Neural cell (in vitro differentiated cells): ENCODE measurements around the gene ANKZF1.
"Not testable (repeated sequence)": the region's sequence is repeated elsewhere in the genome, so short reads cannot be mapped to it uniquely, and the experiment has no call there.

Experiments used
- POLR2AphosphoS5 ChIP-seq: IDR thresholded peaks from 2 replicates; pipeline ENCODE4 v1.6.1; 2012
- RAD21 ChIP-seq: fragments of 450-650 bp; conservative IDR thresholded peaks from 2 replicates; pipeline ENCODE4 v1.6.1; 2014; ENCODE audit warnings: antibody characterized with exemption, mild to moderate bottlenecking, moderate library complexity
- TAF1 ChIP-seq: IDR thresholded peaks from 2 replicates; pipeline ENCODE4 v1.6.1; 2012; ENCODE audit warnings: low read depth
- TF ChIP-seq, protein P1 (sequence below): fragments of 450-650 bp; IDR thresholded peaks from 2 replicates; pipeline ENCODE4 v1.5.1; 2014; ENCODE audit warnings: antibody characterized with exemption, mild to moderate bottlenecking, moderate library complexity; ENCODE audit not compliant: poor library complexity, severe bottlenecking
- TF ChIP-seq, protein P2 (sequence below): IDR thresholded peaks from 2 replicates; pipeline ENCODE4 v1.6.1; 2012; ENCODE audit warnings: borderline replicate concordance

DNA sequence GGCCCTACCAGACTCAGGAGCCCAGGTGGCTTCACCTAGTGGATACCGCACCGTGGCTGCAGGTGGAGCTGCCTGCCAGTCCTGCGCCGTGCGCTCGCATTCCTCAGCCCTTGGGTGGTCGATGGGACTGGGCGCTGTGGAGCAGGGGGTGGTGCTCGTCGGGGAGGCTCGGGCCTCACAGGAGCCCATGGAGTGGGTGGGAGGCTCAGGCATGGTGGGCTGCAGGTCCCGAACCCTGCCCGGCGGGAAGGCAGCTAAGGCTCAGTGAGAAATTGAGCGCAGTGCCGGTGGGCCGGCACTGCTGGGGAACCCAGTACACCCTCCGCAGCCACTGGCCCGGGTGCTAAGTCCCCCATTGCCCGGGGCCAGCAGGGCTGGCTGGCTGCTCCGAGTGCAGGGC lies 28.3 kb upstream of the ANKZF1 start:
- TF ChIP-seq TAF1, RAD21, POLR2AphosphoS5: not testable (repeated sequence)
- TF ChIP-seq, protein P1, sequence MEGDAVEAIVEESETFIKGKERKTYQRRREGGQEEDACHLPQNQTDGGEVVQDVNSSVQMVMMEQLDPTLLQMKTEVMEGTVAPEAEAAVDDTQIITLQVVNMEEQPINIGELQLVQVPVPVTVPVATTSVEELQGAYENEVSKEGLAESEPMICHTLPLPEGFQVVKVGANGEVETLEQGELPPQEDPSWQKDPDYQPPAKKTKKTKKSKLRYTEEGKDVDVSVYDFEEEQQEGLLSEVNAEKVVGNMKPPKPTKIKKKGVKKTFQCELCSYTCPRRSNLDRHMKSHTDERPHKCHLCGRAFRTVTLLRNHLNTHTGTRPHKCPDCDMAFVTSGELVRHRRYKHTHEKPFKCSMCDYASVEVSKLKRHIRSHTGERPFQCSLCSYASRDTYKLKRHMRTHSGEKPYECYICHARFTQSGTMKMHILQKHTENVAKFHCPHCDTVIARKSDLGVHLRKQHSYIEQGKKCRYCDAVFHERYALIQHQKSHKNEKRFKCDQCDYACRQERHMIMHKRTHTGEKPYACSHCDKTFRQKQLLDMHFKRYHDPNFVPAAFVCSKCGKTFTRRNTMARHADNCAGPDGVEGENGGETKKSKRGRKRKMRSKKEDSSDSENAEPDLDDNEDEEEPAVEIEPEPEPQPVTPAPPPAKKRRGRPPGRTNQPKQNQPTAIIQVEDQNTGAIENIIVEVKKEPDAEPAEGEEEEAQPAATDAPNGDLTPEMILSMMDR: not testable (repeated sequence)
- TF ChIP-seq, protein P2, sequence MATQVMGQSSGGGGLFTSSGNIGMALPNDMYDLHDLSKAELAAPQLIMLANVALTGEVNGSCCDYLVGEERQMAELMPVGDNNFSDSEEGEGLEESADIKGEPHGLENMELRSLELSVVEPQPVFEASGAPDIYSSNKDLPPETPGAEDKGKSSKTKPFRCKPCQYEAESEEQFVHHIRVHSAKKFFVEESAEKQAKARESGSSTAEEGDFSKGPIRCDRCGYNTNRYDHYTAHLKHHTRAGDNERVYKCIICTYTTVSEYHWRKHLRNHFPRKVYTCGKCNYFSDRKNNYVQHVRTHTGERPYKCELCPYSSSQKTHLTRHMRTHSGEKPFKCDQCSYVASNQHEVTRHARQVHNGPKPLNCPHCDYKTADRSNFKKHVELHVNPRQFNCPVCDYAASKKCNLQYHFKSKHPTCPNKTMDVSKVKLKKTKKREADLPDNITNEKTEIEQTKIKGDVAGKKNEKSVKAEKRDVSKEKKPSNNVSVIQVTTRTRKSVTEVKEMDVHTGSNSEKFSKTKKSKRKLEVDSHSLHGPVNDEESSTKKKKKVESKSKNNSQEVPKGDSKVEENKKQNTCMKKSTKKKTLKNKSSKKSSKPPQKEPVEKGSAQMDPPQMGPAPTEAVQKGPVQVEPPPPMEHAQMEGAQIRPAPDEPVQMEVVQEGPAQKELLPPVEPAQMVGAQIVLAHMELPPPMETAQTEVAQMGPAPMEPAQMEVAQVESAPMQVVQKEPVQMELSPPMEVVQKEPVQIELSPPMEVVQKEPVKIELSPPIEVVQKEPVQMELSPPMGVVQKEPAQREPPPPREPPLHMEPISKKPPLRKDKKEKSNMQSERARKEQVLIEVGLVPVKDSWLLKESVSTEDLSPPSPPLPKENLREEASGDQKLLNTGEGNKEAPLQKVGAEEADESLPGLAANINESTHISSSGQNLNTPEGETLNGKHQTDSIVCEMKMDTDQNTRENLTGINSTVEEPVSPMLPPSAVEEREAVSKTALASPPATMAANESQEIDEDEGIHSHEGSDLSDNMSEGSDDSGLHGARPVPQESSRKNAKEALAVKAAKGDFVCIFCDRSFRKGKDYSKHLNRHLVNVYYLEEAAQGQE: not testable (repeated sequence)
